ENCODE results near the gene FEM1A.

GRCh38 chr19:4802711-4803110 lies 11.2 kb downstream of the FEM1A start:
- TF ChIP-seq CTCF (IDR thresholded peaks at IDR 0.05; ENCODE audit: low read depth, low read length, poor library complexity, severe bottlenecking) (no peak), EZH2phosphoT487 (IDR thresholded peaks at IDR 0.05; ENCODE audit: borderline replicate concordance, low read length) (no peak)
